Measurements from ENCODE around the gene LDLRAD4.

DNA sequence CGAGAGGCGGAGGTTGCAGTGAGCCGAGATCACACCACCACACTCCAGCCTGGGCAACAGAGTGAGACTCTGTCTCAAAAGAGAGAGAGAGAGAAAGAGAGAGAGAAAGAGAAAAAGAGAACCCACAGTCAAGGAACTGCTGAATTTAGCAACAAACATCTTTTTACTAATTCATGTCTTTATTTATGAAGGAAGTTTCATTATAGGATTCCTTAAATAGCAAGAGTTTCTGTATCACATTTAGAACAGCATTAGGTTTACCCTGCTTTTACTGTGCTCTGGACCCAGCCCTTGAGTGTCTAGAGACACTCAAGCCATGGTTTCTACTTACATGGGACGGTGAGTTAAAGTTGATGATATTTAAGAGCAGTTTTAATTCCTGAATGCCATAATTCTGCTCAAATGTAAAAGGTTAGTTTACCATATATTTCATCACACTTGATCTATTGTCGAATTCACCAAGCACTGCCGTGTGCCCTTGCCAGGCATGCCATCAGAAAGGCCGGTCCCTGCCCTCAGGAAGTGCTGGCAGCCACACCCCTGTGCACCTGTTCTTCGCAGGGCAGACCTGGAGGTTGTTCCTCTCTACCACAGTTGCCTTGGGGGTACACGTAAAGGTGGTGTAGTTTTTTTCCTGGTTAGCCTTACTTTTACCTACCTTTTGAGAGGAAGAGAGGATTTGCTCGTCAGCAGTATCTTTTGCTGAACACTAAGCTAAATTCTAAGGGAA, 153.3 kb downstream of the LDLRAD4 start:
- no peak for TF ChIP-seq CTCF (conservative IDR thresholded peaks at IDR 0.05; ENCODE audit: low read depth in 2 of 2)
- no peak for TF ChIP-seq EZH2 (IDR thresholded peaks at IDR 0.05; ENCODE audit: low read depth, unreplicated experiment)
- TF ChIP-seq JUNB (IDR thresholded peaks at IDR 0.05; ENCODE audit: unreplicated experiment), result no peak
- no peak for TF ChIP-seq STAT1 (IDR thresholded peaks at IDR 0.05; ENCODE audit: unreplicated experiment)
- TF ChIP-seq POLR2AphosphoS5 (IDR thresholded peaks at IDR 0.05; ENCODE audit: low read depth), result no peak
- TF ChIP-seq EZH2phosphoT487 (IDR thresholded peaks at IDR 0.05; ENCODE audit: unreplicated experiment), result no peak

Measured in GM23338 (cell line).